IMR-90 (cell line): ENCODE measurements around the gene CDH16. TPM values are rescaled to one million over a fixed set of nuclear protein-coding genes. Genes with fewer than 3 reads are reported as not detected.

Source experiments
- ATAC-seq: fragments of 200-7000 bp; cut with Tn5 transposase; 2 replicates; pipeline ENCODE4 v1.9.1; 2020; ENCODE audit warnings: low read depth, mild to moderate bottlenecking, moderate library complexity
- BruUV-seq: library from RNA; stranded (reverse); fragments of 400-500 nt; replicated peaks from 2 replicates; lab custom pipeline; 2021; lab: Mats Ljungman, UMichigan
- CTCF ChIA-PET: fragments of 300-600 bp; formaldehyde crosslinking; extraction: SDS; loops from one replicate; lab custom pipeline; 2021; ENCODE audit warnings: antibody characterized with exemption; lab: Yijun Ruan, JAX
- POLR2A ChIA-PET: fragments of 300-600 bp; sonication (Branson Sonifier 250); formaldehyde crosslinking; loops from one replicate; lab custom pipeline; 2022; ENCODE audit warnings: antibody characterized with exemption; ENCODE audit not compliant: unreplicated experiment; lab: Charles Lee
- DNase-seq: peaks from one replicate; pipeline ENCODE4 v3.0.0; 2013
- H2AFZ ChIP-seq: replicated peaks from 2 replicates; pipeline ENCODE3; 2013; ENCODE audit warnings: low read length, mild to moderate bottlenecking; ENCODE audit not compliant: poor library complexity
- H2AK5ac ChIP-seq: 2 replicates; pipeline ENCODE4 v1.6.1; 2013; ENCODE audit warnings: low read depth, low read length, inconsistent platforms
- H2AK9ac ChIP-seq: replicated peaks from 2 replicates; pipeline ENCODE3; 2013; ENCODE audit warnings: mild to moderate bottlenecking, low read depth, low read length, moderate library complexity; ENCODE audit not compliant: poor library complexity
- H2BK120ac ChIP-seq: 2 replicates; pipeline ENCODE4 v1.6.1; 2013; ENCODE audit warnings: low read depth, low read length, inconsistent platforms
- H2BK15ac ChIP-seq: 3 replicates; pipeline ENCODE4 v1.6.1; 2013; ENCODE audit warnings: low read depth, low read length, inconsistent platforms
- H2BK20ac ChIP-seq: 2 replicates; pipeline ENCODE4 v1.6.1; 2013; ENCODE audit warnings: low read depth, mild to moderate bottlenecking, inconsistent platforms, low read length, moderate library complexity
- H2BK5ac ChIP-seq: 2 replicates; pipeline ENCODE4 v1.6.1; 2013; ENCODE audit warnings: mild to moderate bottlenecking, low read depth, low read length, inconsistent platforms; ENCODE audit not compliant: poor library complexity, severe bottlenecking
- H3K14ac ChIP-seq: replicated peaks from 2 replicates; pipeline ENCODE4 v1.6.1; 2013; ENCODE audit warnings: low read depth, low read length, inconsistent platforms
- H3K18ac ChIP-seq: 2 replicates; pipeline ENCODE4 v1.6.1; 2013; ENCODE audit warnings: low read depth, low read length, control low read depth
- H3K23ac ChIP-seq: 2 replicates; pipeline ENCODE4 v1.6.1; 2013; ENCODE audit warnings: low read depth, low read length, inconsistent platforms
- H3K27ac ChIP-seq: 2 replicates; pipeline ENCODE4 v1.5.1; 2013; ENCODE audit warnings: mild to moderate bottlenecking, control low read depth, low read length; ENCODE audit not compliant: insufficient read depth
- H3K27me3 ChIP-seq: 2 replicates; pipeline ENCODE4 v1.6.1; 2013; ENCODE audit warnings: low read length; ENCODE audit not compliant: control insufficient read depth, insufficient read depth
- H3K36me3 ChIP-seq: 2 replicates; pipeline ENCODE4 v1.6.1; 2013; ENCODE audit warnings: low read length, mixed read lengths; ENCODE audit not compliant: control insufficient read depth, insufficient read depth
- H3K4ac ChIP-seq: 2 replicates; pipeline ENCODE4 v1.6.1; 2013; ENCODE audit warnings: low read depth, low read length, inconsistent platforms
- H3K4me1 ChIP-seq: 2 replicates; pipeline ENCODE4 v1.6.1; 2013; ENCODE audit warnings: low read length, mixed read lengths; ENCODE audit not compliant: control insufficient read depth, insufficient read depth
- H3K4me2 ChIP-seq: 2 replicates; pipeline ENCODE4 v1.6.1; 2013; ENCODE audit warnings: low read depth, mild to moderate bottlenecking, control low read depth, low read length, moderate library complexity
- H3K4me3 ChIP-seq: 2 replicates; pipeline ENCODE4 v1.5.1; 2013; ENCODE audit warnings: low read depth, mild to moderate bottlenecking, control low read depth, low read length, moderate library complexity; ENCODE audit not compliant: insufficient read depth
- H3K56ac ChIP-seq: 2 replicates; pipeline ENCODE4 v1.6.1; 2013; ENCODE audit warnings: low read length, inconsistent platforms; ENCODE audit not compliant: insufficient read depth; ENCODE audit errors: extremely low read depth
- H3K79me1 ChIP-seq, 2 experiments: 2 replicates each; pipeline ENCODE4 v1.6.1; 2013; ENCODE audit warnings: low read length in 2 of 2, inconsistent platforms in 1 of 2, low read depth in 1 of 2
- H3K9ac ChIP-seq: 2 replicates; pipeline ENCODE4 v1.6.1; 2013; ENCODE audit warnings: low read depth, low read length, control low read depth
- H3K9me1 ChIP-seq: 2 replicates; pipeline ENCODE4 v1.6.1; 2013; ENCODE audit warnings: low read length, inconsistent platforms; ENCODE audit not compliant: insufficient read depth
- H3K9me3 ChIP-seq: 2 replicates; pipeline ENCODE4 v1.6.1; 2013; ENCODE audit warnings: low read length; ENCODE audit not compliant: control insufficient read depth, insufficient read depth
- H4K20me1 ChIP-seq: 2 replicates; pipeline ENCODE4 v1.6.1; 2013; ENCODE audit warnings: low read length, inconsistent platforms; ENCODE audit not compliant: insufficient read depth
- H4K5ac ChIP-seq: 2 replicates; pipeline ENCODE4 v1.6.1; 2013; ENCODE audit warnings: mild to moderate bottlenecking, low read depth, low read length, control low read depth
- H4K8ac ChIP-seq, 2 experiments: 2 replicates each; pipeline ENCODE4 v1.6.1; 2013; ENCODE audit warnings: low read depth in 2 of 2, low read length in 2 of 2, control low read depth in 1 of 2, inconsistent platforms in 1 of 2
- H4K91ac ChIP-seq: 2 replicates; pipeline ENCODE4 v1.6.1; 2013; ENCODE audit warnings: low read depth, low read length, inconsistent platforms; ENCODE audit not compliant: insufficient read depth
- USF2 ChIP-seq: fragments of 150-350 bp; IDR thresholded peaks from 2 replicates; pipeline ENCODE4 v1.6.1; 2017; ENCODE audit warnings: mild to moderate bottlenecking, antibody characterized with exemption, low read length, low read depth
- WGBS, 2 experiments: methylation state at CpG; one replicate each; pipeline versions ENCODE4 v1.1.5 to v1.1.7; 2013; ENCODE audit warnings: missing lambda C conversion rate in 2 of 2; ENCODE audit not compliant: insufficient read length in 1 of 2; ENCODE audit errors: extremely low coverage in 2 of 2; 5-methylcytosine and 5-hydroxymethylcytosine counted together
- dilution Hi-C: fragments of 300-500 bp; cut with HindIII; formaldehyde crosslinking; loops from one replicate; pipeline ENCODE4 v1.14.3; 2018; ENCODE audit warnings: low sequenced_read_pairs; ENCODE audit not compliant: unreplicated experiment
- in situ Hi-C: fragments of 300-500 bp; cut with MboI; formaldehyde crosslinking; loops from 3 replicates; pipeline ENCODE4 v1.14.3; 2019; ENCODE audit warnings: low sequenced_read_pairs, inconsistent platforms, mixed read lengths
- intact Hi-C: fragments of 100-400 bp; cut with micrococcal nuclease; formaldehyde crosslinking; loops from 2 replicates; pipeline ENCODE4 v1.10.0; 2022
- polyA plus RNA-seq, 3 experiments: library from polyadenylated mRNA; depleted of rRNA; stranded (reverse); fragments of >200 nt; gene quantifications; 2 replicates each; pipeline ENCODE4 v1.2.3, GENCODE V29; 2012; ENCODE audit warnings: low replicate concordance in 1 of 3
- total RNA-seq: library from RNA; depleted of rRNA; stranded (reverse); fragments of >200 nt; gene quantifications from 2 replicates; pipeline ENCODE4 v1.2.3, GENCODE V29; 2012

The CDH16 gene
- total and polyA plus RNA-seq, 2 of the 4 experiments (the other 2 are of a cell fraction) = not detected

- Histone ChIP-seq H3K4me2 (no peak overlapping the region), H3K4me1 (peaks cover 27% of the 10 kb centered on the region), H2BK20ac (peak overlapping the region; percentile 65; the same call in 1 of the 2 replicates), H2AK5ac (peak overlapping the region; percentile 63), H2BK5ac (peak overlapping the region; percentile 54), H4K8ac (peak overlapping the region in 1 of 2 experiments; percentile 56; a peak in 2 of 4 replicates), H3K36me3 (no peaks in the 10 kb centered on the region), H3K18ac (peak overlapping the region; percentile 26; the same call in 1 of the 2 replicates), H3K9ac (no peak overlapping the region), H2AK9ac (peak overlapping the region; percentile 45), H3K79me1 (no peaks in the 10 kb centered on the region), H4K91ac (no peak overlapping the region; the same call in 1 of the 2 replicates), H3K4me3 (no peak overlapping the region), H3K56ac (no peak overlapping the region), H3K9me1 (peaks cover 26% of the 10 kb centered on the region), H2AFZ (peak overlapping the region; percentile 65), H3K9me3 (no peaks in the 10 kb centered on the region), H4K5ac (peak overlapping the region; percentile 57; the same call in 1 of the 2 replicates), H3K23ac (no peak overlapping the region; the same call in 1 of the 2 replicates), H2BK120ac (peak overlapping the region; percentile 46; the same call in 1 of the 2 replicates), H3K27ac (no peak overlapping the region), H3K14ac (no peak overlapping the region; the same call in 1 of the 2 replicates), H3K4ac (peak overlapping the region; percentile 67), H3K27me3 (peaks cover 6% of the 10 kb centered on the region; the same call in 1 of the 2 replicates), H4K20me1 (0 out of 2 replicates have a peak, but pooled peaks cover 4% of the 10 kb centered on the region), H2BK15ac (peak overlapping the region; percentile 15; the same call in 2 of the 3 replicates)
- ATAC-seq = no peak
- DNase-seq = no peak
- POLR2A ChIA-PET = interaction anchor here (0.6 kb wide), 1 partner anchor 237 kb away, joined by 5 read pairs; no protein-coding TSS in a partner anchor
- dilution Hi-C loops = no loop called here
- intact Hi-C loops = no loop called here
- no TSS peak for BruUV-seq
- in situ Hi-C loops = no loop called here
- CTCF ChIA-PET = interaction anchor here (1.1 to 1.4 kb wide), 2 partner anchors 31 to 96 kb away, joined by 3 to 4 read pairs; partner anchors contain the start of gene NAE1
- 80% methylated on average over 3 of the region's 5 CpGs; no CpG with 5 or more reads in 1 of the 2 experiments for WGBS, 2 experiments
- no peak for TF ChIP-seq USF2
These were observed 7.7 kb upstream of the CDH16 start for GRCh38 chr16:66926171-66926947.
